Progenitor cell of endocrine pancreas (in vitro differentiated cells): ENCODE results near the gene ICAM4. TPM values are rescaled to one million over a fixed set of nuclear protein-coding genes. Genes with fewer than 3 reads are reported as not detected.
"Not testable (repeated sequence)": the region's sequence is repeated elsewhere in the genome, so short reads cannot be mapped to it uniquely, and the experiment has no call there.

Experiments used
- DNase-seq: peaks from one replicate; pipeline ENCODE4 v3.0.0; 2021; ENCODE audit warnings: low spot score; ENCODE audit not compliant: unreplicated experiment
- H3K27ac Mint-ChIP-seq: 2 replicates; pipeline ENCODE4 v1.8.0; 2021; ENCODE audit warnings: mild to moderate bottlenecking, moderate library complexity, mixed read lengths
- H3K27me3 Mint-ChIP-seq: 2 replicates; pipeline ENCODE4 v1.8.0; 2021; ENCODE audit warnings: mixed read lengths
- H3K36me3 Mint-ChIP-seq: 2 replicates; pipeline ENCODE4 v1.8.0; 2022; ENCODE audit warnings: mixed read lengths; ENCODE audit not compliant: insufficient read depth
- H3K4me1 Mint-ChIP-seq: 2 replicates; pipeline ENCODE4 v1.8.0; 2021; ENCODE audit warnings: low read depth, mixed read lengths
- H3K4me3 Mint-ChIP-seq: 2 replicates; pipeline ENCODE4 v1.8.0; 2021; ENCODE audit warnings: low read depth, mild to moderate bottlenecking, moderate library complexity, mixed read lengths
- H3K9me3 Mint-ChIP-seq: 2 replicates; pipeline ENCODE4 v1.8.0; 2021; ENCODE audit warnings: low read depth, mixed read lengths
- CTCF ChIP-seq: fragments of 200-600 bp; sonication (generic); IDR thresholded peaks from one replicate; pipeline ENCODE4 v1.5.0; 2021; ENCODE audit warnings: antibody characterized with exemption, mild to moderate bottlenecking; ENCODE audit not compliant: unreplicated experiment
- long read RNA-seq: library from polyadenylated mRNA; unstranded; transcript quantifications from one replicate; pipeline ENCODE4 v2.0.0, GENCODE V29; 2020
- total RNA-seq: library from RNA; stranded (reverse); gene quantifications from 2 replicates; pipeline ENCODE4 v1.2.1, GENCODE V29; 2021

The ICAM4 gene
- total RNA-seq = not detected in 2 replicates
- long read RNA-seq = 0 reads

GRCh38 chr19:10286803-10287737 lies at the start of gene ICAM4:
Gene ICAM4 (plus strand): TSS chr19:10286955. CDS start chr19:10287013, 58 bp downstream.
- TF ChIP-seq CTCF = no peak
- H3K27me3 Mint-ChIP-seq = peaks cover 76% of the 10 kb centered on the region
- no peak for DNase-seq
- H3K9me3 Mint-ChIP-seq = no peaks in the 10 kb centered on the region
- peaks cover 7% of the 10 kb centered on the region for H3K4me1 Mint-ChIP-seq
- H3K4me3 Mint-ChIP-seq = no peak within 1 kb of the TSS
- no peaks in the 10 kb centered on the region for H3K36me3 Mint-ChIP-seq
- H3K27ac Mint-ChIP-seq = no peak within 1 kb of the TSS

GRCh38 chr19:10237702-10238101 lies 49.1 kb upstream of the ICAM4 start:
- Mint-ChIP-seq H3K27me3 (no peaks in the 10 kb centered on the region), H3K4me1 (peaks cover 2% of the 10 kb centered on the region), H3K9me3 (no peaks in the 10 kb centered on the region), H3K27ac (peak overlapping the region; percentile 52), H3K4me3 (no peak overlapping the region), H3K36me3 (no peaks in the 10 kb centered on the region)
- no peak for DNase-seq
- no peak for TF ChIP-seq CTCF

- Mint-ChIP-seq H3K9me3 (no peaks in the 10 kb centered on the region), H3K36me3 (no peaks in the 10 kb centered on the region), H3K27ac (peak overlapping the region; percentile 69), H3K4me3 (no peak overlapping the region), H3K4me1 (peaks cover 2% of the 10 kb centered on the region), H3K27me3 (no peaks in the 10 kb centered on the region)
- TF ChIP-seq CTCF = no peak
- DNase-seq = no peak
Measured at GRCh38 chr19:10238172-10238783, 48.5 kb upstream of the ICAM4 start.

- H3K4me1 Mint-ChIP-seq, H3K36me3 Mint-ChIP-seq, DNase-seq, H3K4me3 Mint-ChIP-seq, H3K9me3 Mint-ChIP-seq, H3K27me3 Mint-ChIP-seq, H3K27ac Mint-ChIP-seq: not testable (repeated sequence)
Measured at GRCh38 chr19:10241826-10242449, 44.8 kb upstream of the ICAM4 start.

- DNase-seq = no peak
- Mint-ChIP-seq H3K36me3 (no peaks in the 10 kb centered on the region), H3K27me3 (no peaks in the 10 kb centered on the region), H3K4me1 (peaks cover 2% of the 10 kb centered on the region), H3K9me3 (no peaks in the 10 kb centered on the region), H3K4me3 (no peak overlapping the region), H3K27ac (no peak overlapping the region)
- TF ChIP-seq CTCF = no peak
Measured at GRCh38 chr19:10243606-10244005, 43.1 kb upstream of the ICAM4 start.
